AG09309 (cell line): Measurements from ENCODE around the gene ACAP1.

Experiments used
- DNase-seq: peaks from one replicate; pipeline ENCODE4 v3.0.0-alpha.2; 2010; ENCODE audit warnings: low read depth
- H3K4me3 ChIP-seq: 2 replicates; pipeline ENCODE4 v1.5.1; 2011; ENCODE audit warnings: mild to moderate bottlenecking, low read depth, low read length, moderate library complexity; ENCODE audit not compliant: control insufficient read depth
- CTCF ChIP-seq: IDR thresholded peaks from 2 replicates; pipeline ENCODE4 v1.5.1; 2011; ENCODE audit warnings: mild to moderate bottlenecking, low read depth, low read length, inconsistent platforms; ENCODE audit not compliant: insufficient read depth, control insufficient read depth; ENCODE audit errors: missing control alignments

ACAP1 gene

GRCh38 chr17:7389924-7390910, 53.9 kb downstream of the ACAP1 start:
- no peak for DNase-seq
- no peak overlapping the region for H3K4me3 ChIP-seq
- no peak for TF ChIP-seq CTCF

GRCh38 chr17:7391307-7391706, 55.0 kb downstream of the ACAP1 start:
- no peak overlapping the region for H3K4me3 ChIP-seq
- no peak for TF ChIP-seq CTCF
- DNase-seq, result no peak

- DNase-seq, result no peak
- TF ChIP-seq CTCF, result no peak
- H3K4me3 ChIP-seq, result peak overlapping the region; percentile 78
These were observed 56.6 kb downstream of the ACAP1 start for GRCh38 chr17:7392696-7393612.

GRCh38 chr17:7393613-7394451, 57.5 kb downstream of the ACAP1 start:
- peak; percentile 31 for TF ChIP-seq CTCF
- DNase-seq, result no peak
- H3K4me3 ChIP-seq, result peak overlapping the region; percentile 78

- peak within 1 kb of the TSS; percentile 78 for H3K4me3 ChIP-seq
- peak; percentile 46 for TF ChIP-seq CTCF
- DNase-seq, result peak; percentile 35
These were observed 58.3 kb downstream of the ACAP1 start, which contains the start of gene PLSCR3 for GRCh38 chr17:7394452-7395191. PLSCR3 (minus strand) TSS chr17:7394525; CDS start chr17:7394110, 415 bp downstream.
